Liver (tissue), 9 donors: ENCODE measurements around the gene TASOR2. TPM values are rescaled to one million over a fixed set of nuclear protein-coding genes. Genes with fewer than 3 reads are reported as not detected.

Experiments
- DNase-seq: peaks from one replicate; pipeline ENCODE4 v3.0.0-alpha.2; 2017; ENCODE audit warnings: low spot score
- H3K27ac ChIP-seq, 2 donors: one replicate each; pipeline ENCODE4 v1.7.0; 2013; ENCODE audit warnings: inconsistent platforms in 2 of 2, low read length in 2 of 2, control low read depth in 1 of 2, low read depth in 1 of 2, mild to moderate bottlenecking in 1 of 2
- H3K27me3 ChIP-seq, 4 donors: one replicate each; pipeline versions ENCODE4 v1.6.1 to v1.7.0; 2013; ENCODE audit warnings: low read length in 3 of 4, inconsistent platforms in 1 of 4, mild to moderate bottlenecking in 1 of 4, moderate library complexity in 1 of 4; ENCODE audit not compliant: control insufficient read depth in 4 of 4, insufficient read depth in 4 of 4
- H3K36me3 ChIP-seq, 4 donors: one replicate each; pipeline versions ENCODE4 v1.6.1 to v1.7.0; 2013; ENCODE audit warnings: low read length in 3 of 4, mild to moderate bottlenecking in 3 of 4, low read depth in 1 of 4, moderate library complexity in 1 of 4; ENCODE audit not compliant: control insufficient read depth in 4 of 4, insufficient read depth in 3 of 4
- H3K4me1 ChIP-seq, 4 donors: one replicate each; pipeline versions ENCODE4 v1.6.1 to v1.7.0; 2013; ENCODE audit warnings: low read length in 3 of 4, mild to moderate bottlenecking in 3 of 4, moderate library complexity in 1 of 4; ENCODE audit not compliant: control insufficient read depth in 4 of 4, insufficient read depth in 4 of 4
- H3K4me3 ChIP-seq, 3 donors: one replicate each; pipeline versions ENCODE4 v1.6.1 to v1.7.0; 2013; ENCODE audit warnings: low read length in 3 of 3, control low read depth in 1 of 3, low read depth in 1 of 3, mild to moderate bottlenecking in 1 of 3
- H3K9ac ChIP-seq, 2 donors: one replicate each; pipeline ENCODE4 v1.7.0; 2013; ENCODE audit warnings: low read length in 2 of 2, mild to moderate bottlenecking in 2 of 2, moderate library complexity in 2 of 2, control low read depth in 1 of 2, low read depth in 1 of 2
- H3K9me3 ChIP-seq, 4 donors: one replicate each; pipeline versions ENCODE4 v1.6.1 to v1.7.0; 2013; ENCODE audit warnings: low read length in 3 of 4; ENCODE audit not compliant: control insufficient read depth in 4 of 4
- ATF3 ChIP-seq: IDR thresholded peaks from 2 replicates; pipeline ENCODE4 v1.6.1; 2016; ENCODE audit warnings: antibody characterized with exemption
- CTCF ChIP-seq: fragments of 150-350 bp; IDR thresholded peaks from 2 replicates; pipeline ENCODE4 v1.5.1; 2017; ENCODE audit warnings: improper control_type of control experiment, low read depth, low read length; ENCODE audit not compliant: missing input control
- GABPA ChIP-seq, 2 donors: IDR thresholded peaks in 1 of 2; conservative IDR thresholded peaks in 1 of 2; 2 replicates each; pipeline ENCODE4 v1.6.1; 2016; ENCODE audit warnings: antibody characterized with exemption in 2 of 2, mild to moderate bottlenecking in 1 of 2, moderate library complexity in 1 of 2
- HNF4A ChIP-seq, 2 donors: conservative IDR thresholded peaks; 2 replicates each; pipeline ENCODE4 v1.6.1; 2016; ENCODE audit warnings: antibody characterized with exemption in 2 of 2, mild to moderate bottlenecking in 2 of 2
- HNF4G ChIP-seq: IDR thresholded peaks from 2 replicates; pipeline ENCODE4 v1.6.1; 2016; ENCODE audit warnings: antibody characterized with exemption
- JUND ChIP-seq, 2 donors: IDR thresholded peaks; 2 replicates each; pipeline ENCODE4 v1.6.1; 2016; ENCODE audit warnings: antibody characterized with exemption in 2 of 2
- MAX ChIP-seq: IDR thresholded peaks from 2 replicates; pipeline ENCODE4 v1.6.1; 2016; ENCODE audit warnings: antibody characterized with exemption
- NR2F2 ChIP-seq: IDR thresholded peaks from 2 replicates; pipeline ENCODE4 v1.6.1; 2016; ENCODE audit warnings: antibody characterized with exemption
- REST ChIP-seq: IDR thresholded peaks from 2 replicates; pipeline ENCODE4 v1.6.1; 2016; ENCODE audit warnings: antibody characterized with exemption, mild to moderate bottlenecking
- RXRA ChIP-seq, 2 donors: IDR thresholded peaks; 2 replicates each; pipeline ENCODE4 v1.6.1; 2017 to 2018; ENCODE audit warnings: antibody characterized with exemption in 2 of 2, mild to moderate bottlenecking in 1 of 2
- TAF1 ChIP-seq: conservative IDR thresholded peaks from 2 replicates; pipeline ENCODE4 v1.6.1; 2016; ENCODE audit warnings: antibody characterized with exemption, mild to moderate bottlenecking
- YY1 ChIP-seq: IDR thresholded peaks from 2 replicates; pipeline ENCODE4 v1.6.1; 2016; ENCODE audit warnings: antibody characterized with exemption, mild to moderate bottlenecking
- ZBTB33 ChIP-seq: IDR thresholded peaks from 2 replicates; pipeline ENCODE4 v1.6.1; 2016; ENCODE audit warnings: antibody characterized with exemption
- WGBS: extraction: QIAGEN DNeasy Blood & Tissue Kit; methylation state at CpG from one replicate; pipeline ENCODE4 v1.1.7; 2013; 5-methylcytosine and 5-hydroxymethylcytosine counted together
- polyA plus RNA-seq, 2 donors: library from polyadenylated mRNA; stranded (reverse) in 1 of 2; unstranded in 1 of 2; fragments of 200-250 nt in 1 of 2; fragments of >200 nt in 1 of 2; fragmentation: Nextera tagmentation in 1 of 2; extraction: Ambion mirVana in 1 of 2; gene quantifications; one replicate each; pipeline versions ENCODE4 v1.2.1 to v1.2.3, GENCODE V29; 2013 to 2015
- total RNA-seq, 2 donors: library from RNA; depleted of rRNA; stranded (reverse); fragments of >200 nt; gene quantifications; one replicate each; pipeline ENCODE4 v1.2.3, GENCODE V29; 2014
- donor health status: healthy.
- donor health status: healthy.
- donor health status: healthy.
- donor health status: healthy.
- donor health status: healthy.

Gene TASOR2
- total and polyA plus RNA-seq, 4 donors, result 7.6 to 40.3 (median 14.2) TPM

GRCh38 chr10:5678397-5679036 is 6.1 kb upstream of the TASOR2 start:
- H3K9ac ChIP-seq, result no peak overlapping the region
- no peak for DNase-seq

GRCh38 chr10:5679037-5679435 is 5.6 kb upstream of the TASOR2 start:
- no peaks in the 10 kb centered on the region for H3K27me3 ChIP-seq
- peaks cover 0 to 2% (median 0%) of the 10 kb centered on the region in 4 donors for H3K9me3 ChIP-seq
- no peak for DNase-seq
- H3K4me3 ChIP-seq, result no peak overlapping the region
- TF ChIP-seq YY1 (no peak), MAX (no peak), TAF1 (no peak), HNF4G (no peak), ZBTB33 (no peak), GABPA (IDR thresholded peaks at IDR 0.05 in 1 of 2, conservative IDR thresholded peaks at IDR 0.05 in 1 of 2) (no peak), HNF4A (conservative IDR thresholded peaks at IDR 0.05) (no peak), ATF3 (no peak), CTCF (no peak), JUND (IDR thresholded peaks at IDR 0.05) (no peak), REST (no peak), RXRA (IDR thresholded peaks at IDR 0.05) (no peak), NR2F2 (no peak)
- H3K9ac ChIP-seq, result no peak overlapping the region
- peaks cover 0 to 2% (median 2%) of the 10 kb centered on the region in 4 donors for H3K4me1 ChIP-seq
- H3K36me3 ChIP-seq, result no peaks in the 10 kb centered on the region
- H3K27ac ChIP-seq, result no peak overlapping the region
- 85% methylated on average over 3 of the region's 3 CpGs for WGBS

More at GRCh38 chr10:5678397-5679036, 6.1 kb upstream of the TASOR2 start:
- Histone ChIP-seq H3K27me3 (no peaks in the 10 kb centered on the region), H3K27ac (no peak overlapping the region), H3K4me1 (no peaks in the 10 kb centered on the region), H3K9me3 (peaks cover 0 to 2% (median 0%) of the 10 kb centered on the region in 4 donors), H3K4me3 (no peak overlapping the region), H3K36me3 (no peaks in the 10 kb centered on the region)
- no peak for TF ChIP-seq REST
- 85% methylated on average over 9 of the region's 9 CpGs for WGBS
